Astrocyte (in vitro differentiated cells and primary cell): ENCODE data around the gene CPEB3.

Experiments
- CTCF ChIP-seq: IDR thresholded peaks from 2 replicates; pipeline ENCODE4 v1.5.1; 2011; ENCODE audit warnings: low read depth, mild to moderate bottlenecking, inconsistent platforms, low read length, moderate library complexity; ENCODE audit not compliant: insufficient read depth
- EZH2 ChIP-seq: IDR thresholded peaks from 2 replicates; pipeline ENCODE4 v1.6.1; 2012; ENCODE audit warnings: mild to moderate bottlenecking, low read length, inconsistent platforms; ENCODE audit not compliant: insufficient read depth

GRCh38 chr10:92298487-92298886, 7.6 kb upstream of the CPEB3 start:
- no peak for TF ChIP-seq CTCF
- no peak for TF ChIP-seq EZH2
